Endothelial cell of umbilical vein (primary cell): ENCODE measurements around the gene ALOXE3. TPM values are rescaled to one million over a fixed set of nuclear protein-coding genes. Genes with fewer than 3 reads are reported as not detected.

Experiments
- BruUV-seq: library from RNA; stranded (reverse); fragments of 400-500 nt; replicated peaks from 2 replicates; lab custom pipeline; 2021; lab: Mats Ljungman, UMichigan
- CTCF ChIA-PET: fragments of 300-600, 350-600 bp; sonication (Branson Sonifier 250); formaldehyde crosslinking; loops from one replicate; lab custom pipeline; 2021; ENCODE audit warnings: antibody characterized with exemption, inconsistent platforms; lab: Charles Lee
- POLR2A ChIA-PET: fragments of 300-600, 350-600 bp; sonication (Branson Sonifier 250); formaldehyde crosslinking; loops from one replicate; lab custom pipeline; 2021; ENCODE audit warnings: antibody characterized with exemption, inconsistent platforms; lab: Charles Lee
- DNase-seq: peaks from one replicate; pipeline ENCODE4 v3.0.0-alpha.2; 2011; ENCODE audit warnings: low read depth, low spot score
- FAIRE-seq: peaks from 2 replicates; lab custom pipeline; 2011; peaks lifted over from hg19 to GRCh38; lab: Jason Lieb, UNC
- H2AFZ ChIP-seq: 2 replicates; pipeline ENCODE4 v1.6.0; 2012; ENCODE audit warnings: low read depth, low read length, control low read depth, inconsistent platforms
- H3K27ac ChIP-seq: 2 replicates; pipeline ENCODE4 v1.5.1; 2011; ENCODE audit warnings: low read depth, mild to moderate bottlenecking, control low read depth, low read length, moderate library complexity; ENCODE audit not compliant: insufficient read depth
- H3K27me3 ChIP-seq, 2 experiments: 2 replicates each; pipeline versions ENCODE4 v1.6.0 to v1.6.1; 2011; ENCODE audit warnings: low read length in 2 of 2, mixed read lengths in 1 of 2; ENCODE audit not compliant: control insufficient read depth in 2 of 2, insufficient read depth in 2 of 2
- H3K36me3 ChIP-seq, 2 experiments: 2 replicates in 1 of 2; 3 replicates in 1 of 2; pipeline ENCODE4 v1.5.1; 2011; ENCODE audit warnings: low read length in 2 of 2, mild to moderate bottlenecking in 1 of 2, moderate library complexity in 1 of 2; ENCODE audit not compliant: control insufficient read depth in 2 of 2, insufficient read depth in 2 of 2; ENCODE audit errors: extremely low read depth in 1 of 2
- H3K4me1 ChIP-seq: 3 replicates; pipeline ENCODE4 v1.5.1; 2011; ENCODE audit warnings: mild to moderate bottlenecking, low read length; ENCODE audit not compliant: control insufficient read depth, insufficient read depth; ENCODE audit errors: extremely low read depth
- H3K4me2 ChIP-seq: 2 replicates; pipeline ENCODE4 v1.6.1; 2011; ENCODE audit warnings: low read length, control low read depth, mixed read lengths; ENCODE audit not compliant: insufficient read depth
- H3K4me3 ChIP-seq, 3 experiments: fragments of 200-600 bp in 1 of 3; sonication (generic), shearing (Covaris generic) in 1 of 3; replicated peaks in 1 of 3; 2 replicates each; pipeline ENCODE4 v1.5.1; 2011 to 2016; ENCODE audit warnings: control low read depth in 3 of 3, low read length in 3 of 3, mild to moderate bottlenecking in 2 of 3, inconsistent platforms in 1 of 3, low read depth in 1 of 3, moderate library complexity in 1 of 3; ENCODE audit not compliant: insufficient read depth in 1 of 3
- H3K79me2 ChIP-seq: 2 replicates; pipeline ENCODE4 v1.6.0; 2012; ENCODE audit warnings: low read length, inconsistent platforms; ENCODE audit not compliant: control insufficient read depth, insufficient read depth
- H3K9ac ChIP-seq: replicated peaks from 2 replicates; pipeline ENCODE3; 2011; ENCODE audit warnings: low read length, control low read depth; ENCODE audit not compliant: insufficient read depth; ENCODE audit errors: extremely low read depth
- H3K9me1 ChIP-seq: replicated peaks from 3 replicates; pipeline ENCODE4 v1.6.0; 2011; ENCODE audit warnings: mild to moderate bottlenecking, low read length; ENCODE audit not compliant: control insufficient read depth, insufficient read depth; ENCODE audit errors: extremely low read depth
- H3K9me3 ChIP-seq: replicated peaks from 2 replicates; pipeline ENCODE4 v1.5.1; 2012; ENCODE audit warnings: low read length, inconsistent platforms; ENCODE audit not compliant: control insufficient read depth, insufficient read depth
- H4K20me1 ChIP-seq: replicated peaks from 2 replicates; pipeline ENCODE3; 2011; ENCODE audit warnings: mild to moderate bottlenecking, low read length; ENCODE audit not compliant: control insufficient read depth, insufficient read depth; ENCODE audit errors: extremely low read depth
- CTCF ChIP-seq, 2 donors: IDR thresholded peaks; 1 replicate in 1 of 2; 2 replicates in 1 of 2; pipeline ENCODE4 v1.5.1; 2011; ENCODE audit warnings: low read length in 2 of 2, mild to moderate bottlenecking in 2 of 2, moderate library complexity in 2 of 2, control low read depth in 1 of 2, inconsistent platforms in 1 of 2, low read depth in 1 of 2; ENCODE audit not compliant: insufficient read depth in 1 of 2; ENCODE audit errors: extremely low read depth in 1 of 2
- EZH2 ChIP-seq: IDR thresholded peaks from 2 replicates; pipeline ENCODE4 v1.6.1; 2012; ENCODE audit warnings: borderline replicate concordance, low read depth, mild to moderate bottlenecking, moderate library complexity, low read length, inconsistent platforms; ENCODE audit not compliant: severe bottlenecking
- FOS ChIP-seq: IDR thresholded peaks from 2 replicates; pipeline ENCODE4 v1.6.1; 2011; ENCODE audit warnings: mild to moderate bottlenecking, low read length, moderate library complexity, borderline replicate concordance; ENCODE audit not compliant: insufficient read depth
- JUN ChIP-seq: IDR thresholded peaks from 2 replicates; pipeline ENCODE4 v1.6.1; 2011; ENCODE audit warnings: borderline replicate concordance, low read depth; ENCODE audit not compliant: insufficient read length, insufficient read depth
- MAX ChIP-seq: IDR thresholded peaks from 2 replicates; pipeline ENCODE4 v1.6.1; 2011; ENCODE audit not compliant: insufficient read depth, insufficient read length
- POLR2A ChIP-seq: IDR thresholded peaks from 2 replicates; pipeline ENCODE4 v1.6.1; 2012; ENCODE audit warnings: low read depth, mild to moderate bottlenecking, control low read depth, low read length
- POLR2AphosphoS5 ChIP-seq: IDR thresholded peaks from 2 replicates; pipeline ENCODE4 v1.6.1; 2012; ENCODE audit warnings: low read depth, mild to moderate bottlenecking, control low read depth, low read length, moderate library complexity; ENCODE audit not compliant: insufficient read depth
- dilution Hi-C: fragments of 300-500 bp; cut with MboI; formaldehyde crosslinking; loops from one replicate; pipeline ENCODE4 v1.15.0; 2019; ENCODE audit warnings: low sequenced_read_pairs; ENCODE audit not compliant: extremely low pct_ligation_motif_present
- intact Hi-C: fragments of 100-400 bp; cut with micrococcal nuclease; formaldehyde crosslinking; loops from one replicate; pipeline ENCODE4 v1.10.0; 2022
- polyA plus RNA-seq, 4 experiments: library from polyadenylated mRNA; depleted of rRNA in 3 of 4; stranded (reverse) in 3 of 4; unstranded in 1 of 4; fragments of >200 nt; gene quantifications; 2 replicates each; pipeline versions ENCODE4 v1.2.1 to v1.2.3, GENCODE V29; 2011 to 2012; ENCODE audit warnings: missing spikeins in 1 of 4
- total RNA-seq: library from RNA; stranded (reverse); gene quantifications from 2 replicates; pipeline ENCODE4 v1.2.3, GENCODE V29; 2021

Gene ALOXE3
- total and polyA plus RNA-seq, 2 donors (not counting 3 experiments of a cell fraction or from before 2014, with no cell fraction given): 0.01 TPM; not detected in 1

- Histone ChIP-seq H3K9ac (no peak overlapping the region), H3K4me1 (peaks cover 6% of the 10 kb centered on the region), H4K20me1 (no peaks in the 10 kb centered on the region), H3K4me3 (no peak overlapping the region), H3K4me2 (no peak overlapping the region), H2AFZ (no peak overlapping the region), H3K27me3 (peaks cover 35 to 42% of the 10 kb centered on the region in 2 experiments), H3K36me3 (no peaks in the 10 kb centered on the region), H3K27ac (no peak overlapping the region), H3K9me1 (no peaks in the 10 kb centered on the region), H3K9me3 (no peaks in the 10 kb centered on the region), H3K79me2 (no peaks in the 10 kb centered on the region)
- TF ChIP-seq POLR2A (no peak), JUN (no peak), MAX (no peak), CTCF (IDR thresholded peaks at IDR 0.05; ENCODE audit: extremely low read depth in 1 of 2, insufficient read depth in 1 of 2, low read depth in 1 of 2, low read length in 2 of 2) (no peak), FOS (no peak), EZH2 (no peak), POLR2AphosphoS5 (no peak)
- FAIRE-seq (no peak), DNase-seq (no peak)
- BruUV-seq: no TSS peak
- CTCF ChIA-PET: interaction anchor here (1.2 to 4.6 kb wide), 19 partner anchors 9 to 256 kb away, joined by 3 to 158 read pairs (median 9); partner anchors contain the start of genes ALOX12B and ALOXE3
- intact Hi-C loops (no loop called here), dilution Hi-C loops (no loop called here)
- POLR2A ChIA-PET: interaction anchor here (1.1 kb wide), 1 partner anchor 98 kb away, joined by 3 read pairs; no protein-coding TSS in a partner anchor
Measured at GRCh38 chr17:8075081-8075480, 43.2 kb downstream of the ALOXE3 start.
